ENCODE data around the gene ARFGAP3.

DNA sequence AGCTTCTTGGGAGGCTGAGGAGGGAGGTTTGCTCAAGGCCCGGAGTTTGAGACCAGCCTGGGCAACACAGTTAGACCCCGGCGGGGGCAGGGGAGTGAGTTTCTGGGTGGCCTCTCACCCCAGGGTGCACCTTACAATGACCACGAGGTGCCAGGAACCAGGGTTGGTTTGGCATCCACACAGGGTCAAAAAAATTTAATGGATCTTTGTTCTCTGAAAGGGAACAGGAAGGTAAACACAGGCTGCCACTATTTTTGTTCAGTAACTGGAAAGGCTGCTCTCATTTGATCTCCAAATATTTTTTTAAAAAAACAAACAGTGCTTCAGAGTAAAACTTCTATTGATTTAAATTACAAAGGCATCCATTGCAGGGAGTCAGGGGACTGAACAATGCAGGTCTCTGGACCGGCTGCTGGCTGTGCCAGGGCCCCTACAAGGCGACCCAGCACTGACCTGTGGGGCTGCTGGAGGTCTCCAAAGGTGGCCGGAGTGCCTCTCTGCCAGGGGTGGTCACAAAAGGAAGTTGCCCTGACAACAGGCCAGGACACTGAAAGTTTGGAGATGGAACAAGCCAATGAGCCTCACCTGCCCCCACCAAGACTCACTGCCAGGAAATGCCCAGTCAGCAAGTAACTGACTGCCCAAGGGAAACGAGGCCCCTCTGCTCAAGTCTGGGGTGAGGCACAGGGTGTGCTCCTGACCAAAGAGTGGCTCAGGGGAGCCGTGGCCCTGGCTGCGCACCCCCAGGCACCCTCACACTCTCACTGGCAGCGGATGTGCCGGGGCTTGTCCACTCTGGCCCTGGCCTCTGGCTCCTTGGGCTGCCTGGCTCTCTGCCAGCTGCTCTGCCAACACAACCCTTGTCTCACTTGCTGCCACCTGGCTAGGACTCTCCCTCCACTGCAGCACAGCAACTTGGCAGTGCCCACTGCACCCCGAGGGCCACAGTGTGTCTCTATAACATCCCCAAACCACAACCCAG, 51.8 kb downstream of the ARFGAP3 start:
- TF ChIP-seq, protein P1, sequence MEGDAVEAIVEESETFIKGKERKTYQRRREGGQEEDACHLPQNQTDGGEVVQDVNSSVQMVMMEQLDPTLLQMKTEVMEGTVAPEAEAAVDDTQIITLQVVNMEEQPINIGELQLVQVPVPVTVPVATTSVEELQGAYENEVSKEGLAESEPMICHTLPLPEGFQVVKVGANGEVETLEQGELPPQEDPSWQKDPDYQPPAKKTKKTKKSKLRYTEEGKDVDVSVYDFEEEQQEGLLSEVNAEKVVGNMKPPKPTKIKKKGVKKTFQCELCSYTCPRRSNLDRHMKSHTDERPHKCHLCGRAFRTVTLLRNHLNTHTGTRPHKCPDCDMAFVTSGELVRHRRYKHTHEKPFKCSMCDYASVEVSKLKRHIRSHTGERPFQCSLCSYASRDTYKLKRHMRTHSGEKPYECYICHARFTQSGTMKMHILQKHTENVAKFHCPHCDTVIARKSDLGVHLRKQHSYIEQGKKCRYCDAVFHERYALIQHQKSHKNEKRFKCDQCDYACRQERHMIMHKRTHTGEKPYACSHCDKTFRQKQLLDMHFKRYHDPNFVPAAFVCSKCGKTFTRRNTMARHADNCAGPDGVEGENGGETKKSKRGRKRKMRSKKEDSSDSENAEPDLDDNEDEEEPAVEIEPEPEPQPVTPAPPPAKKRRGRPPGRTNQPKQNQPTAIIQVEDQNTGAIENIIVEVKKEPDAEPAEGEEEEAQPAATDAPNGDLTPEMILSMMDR (IDR thresholded peaks at IDR 0.05 in 8 of 11, conservative IDR thresholded peaks at IDR 0.05 in 3 of 11), result no peak
- no peak for TF ChIP-seq POLR2A (IDR thresholded peaks at IDR 0.05)
- peak in 2 of 3 donors; percentile 64 to 72 for TF ChIP-seq POLR2AphosphoS5 (IDR thresholded peaks at IDR 0.05)
